Naive B cell (primary cell): ENCODE results near the gene GAS2L2. TPM values are rescaled to one million over a fixed set of nuclear protein-coding genes. Genes with fewer than 3 reads are reported as not detected.

Experiments used
- ATAC-seq, 2 donors: fragments of 150-1000 bp; cut with Tn5 transposase; 2 replicates each; pipeline ENCODE4 v1.10.0; 2021; ENCODE audit warnings: low read depth in 2 of 2, mild to moderate bottlenecking in 2 of 2, moderate library complexity in 2 of 2
- DNase-seq: peaks from one replicate; pipeline ENCODE4 v3.0.0; 2022
- H3K27ac Mint-ChIP-seq, 6 donors: one replicate each; pipeline ENCODE4 v1.8.0; 2020 to 2022; ENCODE audit warnings: mild to moderate bottlenecking in 6 of 6, mixed read lengths in 6 of 6, moderate library complexity in 5 of 6, inconsistent platforms in 2 of 6
- H3K27me3 Mint-ChIP-seq, 3 donors: one replicate each; pipeline ENCODE4 v1.8.0; 2021 to 2022; ENCODE audit warnings: mixed read lengths in 3 of 3, mild to moderate bottlenecking in 1 of 3
- H3K36me3 Mint-ChIP-seq, 2 donors: one replicate each; pipeline ENCODE4 v1.8.0; 2020 to 2022; ENCODE audit warnings: mixed read lengths in 2 of 2, inconsistent platforms in 1 of 2, mild to moderate bottlenecking in 1 of 2
- H3K4me1 Mint-ChIP-seq, 3 donors: one replicate each; pipeline ENCODE4 v1.8.0; 2020 to 2022; ENCODE audit warnings: mixed read lengths in 3 of 3, inconsistent platforms in 1 of 3, mild to moderate bottlenecking in 1 of 3, moderate library complexity in 1 of 3
- H3K4me3 Mint-ChIP-seq, 8 donors: one replicate each; pipeline ENCODE4 v1.8.0; 2020 to 2022; ENCODE audit warnings: mild to moderate bottlenecking in 8 of 8, mixed read lengths in 8 of 8, moderate library complexity in 8 of 8, inconsistent platforms in 2 of 8
- H3K9me3 Mint-ChIP-seq, 7 donors: one replicate each; pipeline ENCODE4 v1.8.0; 2020 to 2022; ENCODE audit warnings: mixed read lengths in 7 of 7, mild to moderate bottlenecking in 5 of 7, inconsistent platforms in 2 of 7, moderate library complexity in 1 of 7
- polyA plus RNA-seq, 6 donors: library from polyadenylated mRNA; unstranded; fragments of 300-500 nt; fragmentation: Illumina TruSeq; gene quantifications; one replicate each; pipeline ENCODE4 v1.2.3, GENCODE V29; 2021; ENCODE audit warnings: low read depth in 6 of 6

Gene GAS2L2
- polyA plus RNA-seq, 6 donors from 2014 or later, result not detected

- H3K27ac Mint-ChIP-seq, result no peak overlapping the region
- ATAC-seq (no peak), DNase-seq (no peak)
- H3K9me3 Mint-ChIP-seq, result peaks cover 0 to 2% (median 0%) of the 10 kb centered on the region in 7 donors
- no peak overlapping the region for H3K4me3 Mint-ChIP-seq
- peaks cover 6 to 8% (median 8%) of the 10 kb centered on the region in 3 donors for H3K4me1 Mint-ChIP-seq
- H3K27me3 Mint-ChIP-seq, result peaks cover 20 to 51% (median 46%) of the 10 kb centered on the region in 3 donors
- H3K36me3 Mint-ChIP-seq, result no peaks in the 10 kb centered on the region
Observed at GRCh38 chr17:35740216-35740615, 12.8 kb downstream of the GAS2L2 start.

- Mint-ChIP-seq H3K4me3 (no peak overlapping the region), H3K9me3 (no peaks in the 10 kb centered on the region), H3K27ac (no peak overlapping the region), H3K27me3 (peaks cover 17 to 37% (median 35%) of the 10 kb centered on the region in 3 donors), H3K4me1 (peaks cover 6 to 8% (median 8%) of the 10 kb centered on the region in 3 donors), H3K36me3 (no peaks in the 10 kb centered on the region)
- DNase-seq (no peak), ATAC-seq (no peak)
Observed at GRCh38 chr17:35738519-35739133, 14.4 kb downstream of the GAS2L2 start.

- ATAC-seq (no peak), DNase-seq (no peak)
- H3K36me3 Mint-ChIP-seq, result no peaks in the 10 kb centered on the region
- peaks cover 2 to 8% (median 5%) of the 10 kb centered on the region in 3 donors for H3K4me1 Mint-ChIP-seq
- H3K27ac Mint-ChIP-seq, result no peak overlapping the region
- H3K4me3 Mint-ChIP-seq, result no peak overlapping the region
- H3K27me3 Mint-ChIP-seq, result peaks cover 11 to 17% (median 14%) of the 10 kb centered on the region in 3 donors
- no peaks in the 10 kb centered on the region for H3K9me3 Mint-ChIP-seq
Observed at GRCh38 chr17:35736236-35736635, 16.8 kb downstream of the GAS2L2 start.

GRCh38 chr17:35735036-35735805, 17.8 kb downstream of the GAS2L2 start:
- H3K4me3 Mint-ChIP-seq, result no peak overlapping the region
- DNase-seq (no peak), ATAC-seq (no peak)
- peaks cover 0 to 6% of the 10 kb centered on the region in 2 donors for H3K36me3 Mint-ChIP-seq
- no peaks in the 10 kb centered on the region for H3K9me3 Mint-ChIP-seq
- H3K27me3 Mint-ChIP-seq, result peaks cover 13 to 22% (median 19%) of the 10 kb centered on the region in 3 donors
- H3K4me1 Mint-ChIP-seq, result peaks cover 11 to 16% (median 16%) of the 10 kb centered on the region in 3 donors
- H3K27ac Mint-ChIP-seq, result no peak overlapping the region

- Mint-ChIP-seq H3K36me3 (peaks cover 0 to 8% of the 10 kb centered on the region in 2 donors), H3K4me3 (no peak overlapping the region), H3K27ac (no peak overlapping the region), H3K9me3 (no peaks in the 10 kb centered on the region), H3K4me1 (peaks cover 12 to 23% (median 12%) of the 10 kb centered on the region in 3 donors), H3K27me3 (peaks cover 7 to 16% (median 12%) of the 10 kb centered on the region in 3 donors)
- ATAC-seq, result no peak
- DNase-seq, result no peak
Observed at GRCh38 chr17:35734396-35734795, 18.6 kb downstream of the GAS2L2 start.

GRCh38 chr17:35733366-35733765, 19.7 kb downstream of the GAS2L2 start:
- H3K27ac Mint-ChIP-seq, result no peak overlapping the region
- H3K4me3 Mint-ChIP-seq, result peak overlapping the region in 3 of 8 donors; percentile 20 to 79 (median 71)
- ATAC-seq (no peak), DNase-seq (no peak)
- peaks cover 12 to 28% (median 12%) of the 10 kb centered on the region in 3 donors for H3K4me1 Mint-ChIP-seq
- peaks cover 6 to 14% (median 12%) of the 10 kb centered on the region in 3 donors for H3K27me3 Mint-ChIP-seq
- peaks cover 3 to 12% of the 10 kb centered on the region in 2 donors for H3K36me3 Mint-ChIP-seq
- no peaks in the 10 kb centered on the region for H3K9me3 Mint-ChIP-seq

GRCh38 chr17:35732806-35733136, 20.3 kb downstream of the GAS2L2 start:
- Mint-ChIP-seq H3K27me3 (peaks cover 6 to 14% (median 12%) of the 10 kb centered on the region in 3 donors), H3K27ac (no peak overlapping the region), H3K36me3 (peaks cover 9 to 14% of the 10 kb centered on the region in 2 donors), H3K9me3 (no peaks in the 10 kb centered on the region), H3K4me1 (peaks cover 12 to 28% (median 12%) of the 10 kb centered on the region in 3 donors), H3K4me3 (peak overlapping the region; percentile 55 to 80 (median 76))
- DNase-seq (no peak), ATAC-seq (no peak)

GRCh38 chr17:35731917-35732805, 20.9 kb downstream of the GAS2L2 start:
- peaks cover 6 to 14% (median 12%) of the 10 kb centered on the region in 3 donors for H3K27me3 Mint-ChIP-seq
- H3K4me1 Mint-ChIP-seq, result peaks cover 12 to 28% (median 12%) of the 10 kb centered on the region in 3 donors
- peak overlapping the region; percentile 65 to 90 (median 78) for H3K4me3 Mint-ChIP-seq
- H3K36me3 Mint-ChIP-seq, result peaks cover 14 to 15% of the 10 kb centered on the region in 2 donors
- ATAC-seq (peak; percentile 30 to 38), DNase-seq (no peak)
- peak overlapping the region in 1 of 6 donors; percentile 59 for H3K27ac Mint-ChIP-seq
- no peaks in the 10 kb centered on the region for H3K9me3 Mint-ChIP-seq

GRCh38 chr17:35731239-35731916, 21.7 kb downstream of the GAS2L2 start, which contains the start of gene RASL10B:
Gene RASL10B (plus strand): TSS chr17:35731639. CDS start chr17:35735185, 3,546 bp downstream.
- DNase-seq (peak; percentile 29), ATAC-seq (peak; percentile 79 to 87)
- Mint-ChIP-seq H3K36me3 (peaks cover 14 to 17% of the 10 kb centered on the region in 2 donors), H3K27me3 (peaks cover 6 to 14% (median 12%) of the 10 kb centered on the region in 3 donors), H3K4me1 (peaks cover 12 to 28% (median 12%) of the 10 kb centered on the region in 3 donors), H3K9me3 (no peaks in the 10 kb centered on the region), H3K4me3 (peak within 1 kb of the TSS; percentile 69 to 90 (median 81)), H3K27ac (peak within 1 kb of the TSS in 1 of 6 donors; percentile 93)

GRCh38 chr17:35730400-35731005, 22.5 kb downstream of the GAS2L2 start:
- Mint-ChIP-seq H3K27me3 (peaks cover 6 to 14% (median 12%) of the 10 kb centered on the region in 3 donors), H3K4me1 (peaks cover 12 to 28% (median 12%) of the 10 kb centered on the region in 3 donors), H3K27ac (no peak overlapping the region), H3K9me3 (no peaks in the 10 kb centered on the region), H3K36me3 (peaks cover 19 to 21% of the 10 kb centered on the region in 2 donors), H3K4me3 (peak overlapping the region in 7 of 8 donors; percentile 29 to 86 (median 69))
- DNase-seq (no peak), ATAC-seq (no peak)

- Mint-ChIP-seq H3K4me1 (peaks cover 12 to 28% (median 12%) of the 10 kb centered on the region in 3 donors), H3K27ac (peak overlapping the region in 2 of 6 donors; percentile 33 to 66), H3K27me3 (peaks cover 6 to 14% (median 12%) of the 10 kb centered on the region in 3 donors), H3K9me3 (no peaks in the 10 kb centered on the region), H3K4me3 (peak overlapping the region in 1 of 8 donors; percentile 29), H3K36me3 (peaks cover 30 to 32% of the 10 kb centered on the region in 2 donors)
- no peak for DNase-seq
- no peak for ATAC-seq
Observed at GRCh38 chr17:35729405-35729833, 23.6 kb downstream of the GAS2L2 start.

GRCh38 chr17:35728551-35728950, 24.5 kb downstream of the GAS2L2 start:
- H3K27ac Mint-ChIP-seq, result peak overlapping the region in 1 of 6 donors; percentile 9
- DNase-seq (no peak), ATAC-seq (no peak)
- peaks cover 39 to 40% of the 10 kb centered on the region in 2 donors for H3K36me3 Mint-ChIP-seq
- peaks cover 12 to 28% (median 12%) of the 10 kb centered on the region in 3 donors for H3K4me1 Mint-ChIP-seq
- H3K4me3 Mint-ChIP-seq, result no peak overlapping the region
- peaks cover 6 to 14% (median 12%) of the 10 kb centered on the region in 3 donors for H3K27me3 Mint-ChIP-seq
- H3K9me3 Mint-ChIP-seq, result no peaks in the 10 kb centered on the region
